ENCODE results near the gene ZBTB37.

GRCh38 chr1:173917635-173918493, 49.7 kb downstream of the ZBTB37 start:
- no peak for TF ChIP-seq EZH2 (IDR thresholded peaks at IDR 0.05; ENCODE audit: insufficient read depth, poor library complexity, severe bottlenecking)
- TF ChIP-seq EZH2phosphoT487 (IDR thresholded peaks at IDR 0.05; ENCODE audit: insufficient read depth, low read depth): no peak

Data from GM23248 (cell line).